ENCODE data around the gene MTM1. TPM values are rescaled to one million over a fixed set of nuclear protein-coding genes. Genes with fewer than 3 reads are reported as not detected.

Gene MTM1
- total and polyA plus RNA-seq, 9 of the 15 experiments (the other 6 are each of a cell fraction or from before 2014, with no cell fraction given): 5.6 to 13.3 (median 9.5) TPM

GRCh38 chrX:150694738-150695410, 126.5 kb downstream of the MTM1 start:
- CTCF ChIA-PET (ENCODE audit: low intra/inter-chr PET ratio): no interaction called here
- DNase-seq (ENCODE audit: extremely low read depth in 1 of 4, low spot score in 3 of 4) (peak; percentile 11 to 24 (median 16)), FAIRE-seq (no peak), ATAC-seq (peak; percentile 53)
- no peak overlapping the region for H2AFZ ChIP-seq (ENCODE audit: low read depth, low read length)
- WGBS (ENCODE audit: insufficient coverage, low coverage, missing lambda C conversion rate): 64% methylated on average over 6 of the region's 8 CpGs
- peak overlapping the region; percentile 86 for H3K4me2 ChIP-seq (ENCODE audit: insufficient read depth, low read length)
- no TSS peak for BruUV-seq (replicated peaks)
- H3K79me2 ChIP-seq (ENCODE audit: control insufficient read depth, insufficient read depth, low read length): peaks cover 48% of the 10 kb centered on the region
- POLR2A ChIA-PET: no interaction called here
- H3K36me3 ChIP-seq (ENCODE audit: control insufficient read depth, insufficient read depth, low read length): peaks cover 20% of the 10 kb centered on the region
- in situ Hi-C loops (cut with MboI): no loop called here
- H3K4me3 ChIP-seq: no peak overlapping the region
- no peaks in the 10 kb centered on the region; the same call in 1 of the 2 replicates for H3K9me3 ChIP-seq (replicated peaks; ENCODE audit: control insufficient read depth, insufficient read depth, low read depth, low read length)
- TF ChIP-seq MBD2 (IDR thresholded peaks at IDR 0.05; ENCODE audit: borderline replicate concordance, low read depth): no peak
- TF ChIP-seq, protein P1, sequence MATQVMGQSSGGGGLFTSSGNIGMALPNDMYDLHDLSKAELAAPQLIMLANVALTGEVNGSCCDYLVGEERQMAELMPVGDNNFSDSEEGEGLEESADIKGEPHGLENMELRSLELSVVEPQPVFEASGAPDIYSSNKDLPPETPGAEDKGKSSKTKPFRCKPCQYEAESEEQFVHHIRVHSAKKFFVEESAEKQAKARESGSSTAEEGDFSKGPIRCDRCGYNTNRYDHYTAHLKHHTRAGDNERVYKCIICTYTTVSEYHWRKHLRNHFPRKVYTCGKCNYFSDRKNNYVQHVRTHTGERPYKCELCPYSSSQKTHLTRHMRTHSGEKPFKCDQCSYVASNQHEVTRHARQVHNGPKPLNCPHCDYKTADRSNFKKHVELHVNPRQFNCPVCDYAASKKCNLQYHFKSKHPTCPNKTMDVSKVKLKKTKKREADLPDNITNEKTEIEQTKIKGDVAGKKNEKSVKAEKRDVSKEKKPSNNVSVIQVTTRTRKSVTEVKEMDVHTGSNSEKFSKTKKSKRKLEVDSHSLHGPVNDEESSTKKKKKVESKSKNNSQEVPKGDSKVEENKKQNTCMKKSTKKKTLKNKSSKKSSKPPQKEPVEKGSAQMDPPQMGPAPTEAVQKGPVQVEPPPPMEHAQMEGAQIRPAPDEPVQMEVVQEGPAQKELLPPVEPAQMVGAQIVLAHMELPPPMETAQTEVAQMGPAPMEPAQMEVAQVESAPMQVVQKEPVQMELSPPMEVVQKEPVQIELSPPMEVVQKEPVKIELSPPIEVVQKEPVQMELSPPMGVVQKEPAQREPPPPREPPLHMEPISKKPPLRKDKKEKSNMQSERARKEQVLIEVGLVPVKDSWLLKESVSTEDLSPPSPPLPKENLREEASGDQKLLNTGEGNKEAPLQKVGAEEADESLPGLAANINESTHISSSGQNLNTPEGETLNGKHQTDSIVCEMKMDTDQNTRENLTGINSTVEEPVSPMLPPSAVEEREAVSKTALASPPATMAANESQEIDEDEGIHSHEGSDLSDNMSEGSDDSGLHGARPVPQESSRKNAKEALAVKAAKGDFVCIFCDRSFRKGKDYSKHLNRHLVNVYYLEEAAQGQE (IDR thresholded peaks at IDR 0.05; ENCODE audit: borderline replicate concordance): 0 out of 2 replicates have a peak, but pooled peaks have one; percentile 23
- TF ChIP-seq, protein P1 (CRISPR knock-in tag; IDR thresholded peaks at IDR 0.05; ENCODE audit: low read depth): no peak
- 0 out of 2 replicates have a peak, but pooled peaks have one; percentile 18 for TF ChIP-seq CREM (IDR thresholded peaks at IDR 0.05; ENCODE audit: low read depth)
- TF ChIP-seq EHMT2 (IDR thresholded peaks at IDR 0.05): 0 out of 2 replicates have a peak, but pooled peaks have one; percentile 54
- peak; percentile 47; the same call in 1 of the 2 replicates for TF ChIP-seq ATF3 (IDR thresholded peaks at IDR 0.05)
- TF ChIP-seq ATF3 (CRISPR knock-in tag; conservative IDR thresholded peaks at IDR 0.05): no peak
- intact Hi-C loops (cut with micrococcal nuclease): loop anchor here (10.0 kb wide), 1 partner anchor 810 kb away; the partner anchor contains the start of gene MAGEA8
- H3K4me1 ChIP-seq (replicated peaks in 1 of 2; ENCODE audit: control insufficient read depth in 2 of 2, insufficient read depth in 2 of 2, low read length in 2 of 2): peaks cover 11 to 17% of the 10 kb centered on the region in 2 experiments; a peak in 4 of 5 replicates
- peak overlapping the region in 1 of 2 experiments; percentile 53; a peak in 1 of 4 replicates for H3K9ac ChIP-seq (ENCODE audit: insufficient read depth in 1 of 2, low read depth in 2 of 2, low read length in 2 of 2)
- H3K27me3 ChIP-seq (ENCODE audit: control insufficient read depth in 2 of 2, insufficient read depth in 2 of 2, low read length in 2 of 2): no peaks in the 10 kb centered on the region
- no peaks in the 10 kb centered on the region for H3K9me1 ChIP-seq (ENCODE audit: control insufficient read depth, insufficient read depth, low read length)
- peaks cover 4% of the 10 kb centered on the region; the same call in 1 of the 2 replicates for H4K20me1 ChIP-seq (replicated peaks; ENCODE audit: control insufficient read depth, insufficient read depth, low read length)
- no peak overlapping the region for H3K27ac ChIP-seq (ENCODE audit: extremely low read depth, low read depth, low read length)
